SKM-1 (cell line): ENCODE data around the gene SACM1L.
"Not testable (repeated sequence)": the region's sequence is repeated elsewhere in the genome, so short reads cannot be mapped to it uniquely, and the experiment has no call there.

Experiments used
- DNase-seq: peaks from one replicate; lab custom pipeline; 2025; ENCODE audit not compliant: unreplicated experiment; lab: John Stamatoyannopoulos, UW

SACM1L gene

GRCh38 chr3:45691842-45692241 lies 2.6 kb downstream of the SACM1L start:
- DNase-seq: no peak

GRCh38 chr3:45692866-45693265 lies 3.7 kb downstream of the SACM1L start:
- DNase-seq: no peak

DNA sequence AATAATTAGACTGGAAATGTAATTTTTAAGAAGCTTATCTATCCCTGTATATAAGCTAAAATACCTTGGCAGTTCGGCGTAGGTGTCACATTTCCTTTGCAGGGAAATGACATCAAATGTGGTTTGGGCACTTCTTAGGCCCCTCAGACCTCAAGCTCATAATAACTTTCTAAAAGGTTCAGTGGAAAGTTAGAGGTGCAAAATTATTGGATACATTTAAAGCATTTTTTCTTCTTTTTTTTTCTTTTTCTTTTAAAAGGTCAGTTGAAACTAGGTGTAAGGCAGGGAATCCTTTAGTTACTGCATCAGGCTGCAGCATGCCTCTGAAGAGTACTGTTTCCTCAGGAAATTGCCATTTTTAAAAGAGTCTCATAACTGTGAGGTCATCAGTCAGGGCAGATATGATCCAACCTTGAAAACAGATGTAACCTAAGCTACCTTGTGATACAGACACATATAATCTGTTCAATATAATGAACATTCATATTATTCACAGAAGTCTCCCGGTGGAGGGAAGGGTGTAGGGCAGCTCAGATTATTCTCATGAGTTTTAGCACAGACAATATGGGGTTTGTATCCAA lies 4.8 kb downstream of the SACM1L start:
- no peak for DNase-seq

- DNase-seq: not testable (repeated sequence)
Observed at GRCh38 chr3:45695166-45695565, 6.0 kb downstream of the SACM1L start.

DNA sequence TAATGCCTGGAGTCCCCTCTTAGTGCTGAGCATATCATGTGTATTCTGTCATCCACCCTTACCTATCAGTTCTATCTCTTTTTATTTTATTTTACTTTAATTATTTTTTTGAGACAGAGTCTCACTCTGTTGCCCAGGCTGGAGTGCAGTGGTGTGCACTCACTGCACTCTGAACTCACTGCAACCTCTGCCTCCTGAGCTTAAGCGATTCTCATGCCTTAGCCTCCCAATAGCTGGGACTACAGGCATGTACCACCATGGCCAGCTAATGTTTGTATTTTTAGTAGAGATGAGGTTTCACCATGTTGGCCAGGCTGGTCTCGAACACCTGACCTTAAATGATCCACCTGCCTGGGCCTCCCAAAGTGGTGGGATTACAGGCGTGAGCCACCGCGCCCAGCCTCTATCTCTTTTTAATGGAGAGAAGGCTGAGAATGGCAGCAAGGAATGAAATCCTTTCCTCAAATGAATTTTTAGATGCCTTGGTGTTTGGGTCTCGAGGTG lies 11.4 kb downstream of the SACM1L start:
- DNase-seq: no peak

GRCh38 chr3:45701172-45701867 lies 12.1 kb downstream of the SACM1L start:
- DNase-seq: no peak

DNA sequence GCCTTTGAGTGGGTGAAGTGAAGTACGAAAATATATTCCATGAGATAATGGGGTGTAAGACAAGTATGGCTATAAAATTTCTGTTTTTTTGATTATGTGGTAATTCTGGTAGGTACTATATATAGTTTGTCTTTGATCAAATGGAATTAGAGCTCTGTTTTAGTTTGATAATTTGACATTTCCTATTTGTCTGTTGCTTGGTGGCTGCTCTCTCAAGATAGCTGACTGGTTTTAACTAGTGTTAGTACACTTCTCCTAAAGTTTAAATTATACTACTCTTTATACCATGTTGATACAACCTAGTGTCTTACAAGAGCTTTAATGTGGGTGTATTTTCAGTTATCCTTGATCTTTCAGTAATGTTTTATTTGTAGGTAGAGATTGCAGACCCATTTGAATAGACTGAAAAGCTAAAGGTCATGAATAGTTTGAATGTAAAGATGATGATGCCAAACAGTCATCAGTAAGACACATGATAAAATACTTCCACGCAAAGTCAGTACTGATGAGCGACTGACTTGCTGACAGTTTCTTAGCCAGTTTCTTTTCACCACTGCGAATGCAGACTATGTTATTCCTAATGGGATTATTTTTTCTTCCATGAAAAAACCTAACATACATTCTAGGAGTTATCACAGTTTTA lies 15.2 kb downstream of the SACM1L start:
- no peak for DNase-seq

DNA sequence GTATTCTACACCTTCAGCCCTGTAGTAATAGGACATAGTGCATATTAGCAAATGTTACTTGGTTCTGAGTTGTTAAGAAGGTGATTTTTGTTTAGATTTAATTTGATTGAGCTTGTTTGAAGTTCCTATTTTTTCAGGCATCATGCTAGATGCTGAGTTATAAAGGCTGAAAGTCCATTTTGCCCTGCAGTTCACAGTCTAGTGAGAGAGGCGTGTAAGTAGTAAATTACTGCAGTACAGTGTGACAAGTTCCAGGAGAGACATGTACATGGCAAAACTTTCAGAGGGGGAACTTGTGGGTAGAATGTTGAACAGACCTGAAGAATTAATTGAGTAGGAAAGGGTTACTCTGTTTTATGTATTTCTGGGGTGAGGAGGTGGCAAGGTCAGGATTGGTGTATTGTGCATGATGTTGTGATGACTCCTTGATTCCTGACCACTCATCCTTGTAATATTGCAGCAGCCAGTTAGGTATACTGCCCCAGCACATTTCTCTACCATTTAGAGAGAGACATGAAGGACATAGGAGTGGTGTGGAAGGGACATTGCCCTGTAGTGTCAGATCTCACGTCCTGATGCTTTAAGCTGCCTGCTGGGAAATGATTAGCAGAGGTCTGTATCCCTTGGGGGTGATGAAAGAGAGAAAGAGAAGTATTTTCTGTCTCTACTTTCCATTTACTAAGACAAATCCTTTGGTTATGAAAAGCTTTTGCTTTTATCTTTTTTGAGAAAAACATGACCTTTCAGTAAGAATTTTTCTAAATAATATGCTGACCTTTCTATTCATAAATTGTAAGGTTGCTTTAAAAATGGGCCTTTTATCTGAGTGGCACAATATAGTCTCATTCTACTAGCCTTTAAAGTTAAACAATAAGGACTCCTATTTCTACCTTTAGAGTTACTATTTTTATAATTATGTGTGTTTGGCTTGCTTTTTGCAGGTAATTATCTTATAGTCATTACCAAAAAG lies 16.9 kb downstream of the SACM1L start:
- DNase-seq: no peak

DNA sequence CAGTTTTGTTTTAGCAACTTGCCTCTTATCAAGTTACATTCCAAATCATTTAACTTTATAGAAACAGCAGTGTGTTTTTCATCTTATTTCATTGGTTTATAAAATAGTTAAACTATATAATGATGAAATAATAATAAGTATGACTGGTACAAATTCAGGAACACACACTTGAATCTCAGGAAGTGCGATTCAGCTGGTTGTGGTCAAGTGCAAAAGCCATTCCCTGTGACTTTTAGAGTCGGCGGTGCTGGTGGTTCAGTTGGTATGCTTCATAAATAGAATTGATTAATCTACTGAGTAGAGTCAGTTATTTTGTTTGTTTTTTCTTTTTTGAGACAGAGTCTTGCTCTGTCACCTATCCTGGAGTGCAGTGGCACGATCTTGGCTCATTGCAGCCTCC lies 22.7 kb downstream of the SACM1L start:
- DNase-seq: no peak

DNA sequence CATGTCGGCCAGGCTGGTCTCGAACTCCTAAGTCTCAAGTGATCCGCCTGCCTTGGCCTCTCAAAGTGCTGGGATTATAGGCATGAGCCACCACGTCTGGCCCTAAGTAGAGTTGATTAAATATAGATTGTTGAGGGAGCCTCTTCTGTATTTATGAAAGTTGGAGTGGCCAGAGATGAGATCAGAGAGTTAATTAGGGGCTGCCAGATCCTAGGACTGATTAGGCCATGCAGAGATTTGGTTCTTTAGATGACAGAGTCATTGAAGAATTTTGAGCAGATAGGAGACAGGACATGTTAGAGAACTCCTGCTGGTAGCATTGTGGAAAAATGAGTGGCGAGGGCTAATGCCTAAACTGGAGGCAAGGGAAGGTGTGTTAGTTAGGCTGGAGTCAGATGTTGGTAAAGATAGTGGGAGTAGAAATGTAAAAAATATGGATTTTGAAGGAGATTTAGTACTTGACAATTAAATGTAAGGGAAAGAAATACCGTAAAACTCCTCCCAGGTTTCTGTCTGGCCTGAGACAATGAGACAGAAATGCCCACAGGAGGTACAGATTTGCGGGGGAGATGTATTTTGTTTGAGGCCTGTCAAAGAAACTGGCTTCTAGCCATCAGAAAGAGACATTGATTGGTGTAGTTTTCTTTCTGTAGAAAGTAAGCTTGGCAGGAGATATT lies 23.4 kb downstream of the SACM1L start:
- DNase-seq: no peak

- DNase-seq: no peak
Observed at GRCh38 chr3:45715945-45716344, 26.7 kb downstream of the SACM1L start.

- DNase-seq: no peak
Observed at GRCh38 chr3:45716790-45717336, 27.7 kb downstream of the SACM1L start.

GRCh38 chr3:45719655-45720487 lies 30.7 kb downstream of the SACM1L start:
- DNase-seq: no peak

GRCh38 chr3:45724911-45725310 lies 35.7 kb downstream of the SACM1L start:
- DNase-seq: peak; percentile 33

DNA sequence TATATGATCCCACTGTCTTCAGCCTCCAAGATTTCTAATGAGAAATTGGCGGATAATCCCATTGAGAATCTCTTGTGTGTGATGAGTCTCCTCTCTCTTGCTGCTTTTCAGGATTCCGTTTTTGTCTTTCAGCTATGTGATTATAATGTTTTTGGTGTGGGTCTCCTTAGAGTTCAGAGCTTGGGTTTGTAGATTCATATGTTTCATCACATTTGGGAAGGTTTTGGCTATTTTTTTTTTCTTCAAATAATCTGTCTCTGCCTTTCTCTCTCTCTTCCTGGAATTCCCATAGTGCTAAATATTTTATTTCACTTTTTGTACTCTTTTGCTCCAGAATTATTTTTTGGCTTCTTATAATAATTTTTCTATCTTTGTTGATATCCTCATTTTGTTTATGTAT lies 40.4 kb downstream of the SACM1L start:
- DNase-seq: no peak

- no peak for DNase-seq
Observed at GRCh38 chr3:45730409-45731154, 41.4 kb downstream of the SACM1L start.

DNA sequence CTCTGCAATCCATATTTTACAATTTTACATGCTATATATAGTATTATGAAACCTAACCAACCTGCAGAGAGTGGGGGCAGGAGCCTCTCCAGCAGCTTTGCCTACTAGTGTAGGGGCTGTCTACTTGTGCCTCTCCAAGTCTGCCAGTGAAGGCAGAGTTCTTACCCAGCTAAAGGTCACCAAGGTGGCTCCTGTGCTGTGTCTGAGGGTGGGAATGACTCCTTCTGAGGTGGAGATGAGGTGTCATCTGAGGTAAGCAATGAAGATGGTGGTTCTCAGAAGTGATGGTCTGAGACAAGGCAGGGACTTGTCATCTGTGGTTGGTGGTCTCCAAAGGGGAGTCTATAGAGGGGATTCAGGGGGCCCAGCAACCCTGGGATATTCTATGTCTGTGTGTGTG lies 47.5 kb downstream of the SACM1L start:
- DNase-seq: no peak

DNA sequence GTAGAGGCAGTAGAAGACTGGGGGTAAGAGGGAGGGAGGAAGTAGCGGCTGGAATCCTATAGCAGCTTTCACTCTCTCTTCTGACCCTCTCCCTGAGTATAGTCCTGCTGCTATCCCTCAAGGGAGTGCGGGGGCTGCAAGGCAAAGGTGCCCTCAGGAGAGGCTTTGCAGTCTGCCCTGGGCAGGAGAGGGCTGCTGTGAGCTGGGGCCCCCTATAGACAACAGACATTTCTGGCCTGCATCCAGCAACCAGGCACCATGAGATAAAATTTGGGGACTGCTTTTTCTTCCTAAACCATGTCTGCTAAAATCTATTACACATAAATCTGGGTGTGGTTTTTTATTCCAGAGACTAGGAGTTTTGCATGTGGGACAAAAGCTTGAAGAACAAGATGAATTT lies 48.0 kb downstream of the SACM1L start:
- no peak for DNase-seq

- DNase-seq: no peak
Observed at GRCh38 chr3:45739991-45740390, 50.8 kb downstream of the SACM1L start.
